ENCODE results near the gene PTPN13.

GRCh38 chr4:86631166-86631565 is 37.1 kb downstream of the PTPN13 start:
- TF ChIP-seq CTCF (IDR thresholded peaks at IDR 0.05) (no peak), POLR2A (IDR thresholded peaks at IDR 0.05) (no peak), EP300 (IDR thresholded peaks at IDR 0.05) (no peak)
